BLaER1 treated with 17β-estradiol and CSF1 and Interleukin-3, amounts not matched to agents 10 nM and 100 nM (cell line): ENCODE measurements around the gene PROS1.
"Not testable (repeated sequence)": the region's sequence is repeated elsewhere in the genome, so short reads cannot be mapped to it uniquely, and the experiment has no call there.

Experiments
- H3K27ac ChIP-seq, 11 experiments: shearing (Covaris generic); formaldehyde crosslinking; 2 replicates each; pipeline ENCODE4 v1.8.1; 2022
- H3K27me3 ChIP-seq, 11 experiments: shearing (Covaris generic); formaldehyde crosslinking; 2 replicates each; pipeline ENCODE4 v1.8.1; 2022
- H3K36me3 ChIP-seq, 11 experiments: shearing (Covaris generic); formaldehyde crosslinking; 2 replicates each; pipeline ENCODE4 v1.8.1; 2022
- H3K4me1 ChIP-seq, 10 experiments: shearing (Covaris generic); formaldehyde crosslinking; 2 replicates each; pipeline ENCODE4 v1.8.1; 2022
- H3K4me2 ChIP-seq, 11 experiments: shearing (Covaris generic); formaldehyde crosslinking; 2 replicates each; pipeline ENCODE4 v1.8.1; 2022
- H3K4me3 ChIP-seq, 10 experiments: shearing (Covaris generic); formaldehyde crosslinking; 2 replicates each; pipeline ENCODE4 v1.8.1; 2022
- H3K9ac ChIP-seq, 11 experiments: shearing (Covaris generic); formaldehyde crosslinking; 2 replicates each; pipeline ENCODE4 v1.8.1; 2022
- H3K9me3 ChIP-seq, 11 experiments: shearing (Covaris generic); formaldehyde crosslinking; replicated peaks in 1 of 11; 2 replicates each; pipeline ENCODE4 v1.8.1; 2022
- H4K20me1 ChIP-seq, 11 experiments: shearing (Covaris generic); formaldehyde crosslinking; 2 replicates each; pipeline ENCODE4 v1.8.1; 2022
- Cebpa-rat ChIP-seq, 11 experiments: shearing (Covaris generic); IDR thresholded peaks; 2 replicates each; pipeline ENCODE4 v1.8.1; 2022

The PROS1 gene

GRCh38 chr3:93961026-93961425, 12.7 kb downstream of the PROS1 start:
- no peaks in the 10 kb centered on the region for H3K36me3 ChIP-seq
- TF ChIP-seq Cebpa-rat (IDR thresholded peaks at IDR 0.05): no peak
- no peak overlapping the region for H3K4me3 ChIP-seq
- no peaks in the 10 kb centered on the region for H4K20me1 ChIP-seq
- H3K4me2 ChIP-seq: no peak overlapping the region
- no peaks in the 10 kb centered on the region for H3K4me1 ChIP-seq
- H3K27me3 ChIP-seq: no peaks in the 10 kb centered on the region
- H3K9me3 ChIP-seq: peaks cover 0 to 5% (median 0%) of the 10 kb centered on the region in 11 experiments; a peak in 1 of 22 replicates
- no peak overlapping the region for H3K27ac ChIP-seq
- H3K9ac ChIP-seq: no peak overlapping the region

- not testable (repeated sequence) for H3K4me3 ChIP-seq, H3K27me3 ChIP-seq, H3K4me2 ChIP-seq, H3K27ac ChIP-seq, H4K20me1 ChIP-seq, H3K9ac ChIP-seq, H3K36me3 ChIP-seq
- Histone ChIP-seq H3K9me3 (peaks cover 0 to 14% (median 7%) of the 10 kb centered on the region in 11 experiments; a peak in 10 of 22 replicates), H3K4me1 (peaks cover 6 to 17% (median 9%) of the 10 kb centered on the region in 10 experiments; a peak in 16 of 20 replicates)
Observed at GRCh38 chr3:93949958-93950357, 23.7 kb downstream of the PROS1 start.

- not testable (repeated sequence) for H3K4me3 ChIP-seq, H3K9ac ChIP-seq, H3K4me2 ChIP-seq, H4K20me1 ChIP-seq, H3K4me1 ChIP-seq, H3K36me3 ChIP-seq, H3K27ac ChIP-seq, H3K27me3 ChIP-seq
- peaks cover 7 to 21% (median 13%) of the 10 kb centered on the region in 11 experiments; a peak in 19 of 22 replicates for H3K9me3 ChIP-seq
Observed at GRCh38 chr3:93937485-93937884, 36.2 kb downstream of the PROS1 start.

DNA sequence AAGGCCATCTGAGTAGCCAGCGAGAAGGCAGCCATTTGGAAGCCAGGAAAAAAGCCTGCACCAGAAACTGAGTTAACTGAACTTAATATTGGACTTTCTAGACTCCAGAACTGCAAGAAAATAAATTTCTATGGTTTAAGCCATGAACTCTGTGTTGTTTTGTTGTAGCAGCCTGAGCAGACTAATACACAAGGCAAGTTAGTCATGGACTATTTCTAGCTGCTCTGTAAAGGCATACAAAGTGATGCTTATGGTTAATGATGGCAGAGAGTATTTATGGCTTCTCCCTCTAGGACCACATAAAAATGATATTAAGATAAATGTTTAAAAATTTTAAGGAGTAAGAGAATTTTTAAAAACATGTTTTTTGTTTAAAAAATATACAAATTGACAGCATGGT, 37.1 kb downstream of the PROS1 start:
- Histone ChIP-seq H3K4me2 (no peak overlapping the region), H3K9ac (no peak overlapping the region), H4K20me1 (no peaks in the 10 kb centered on the region), H3K9me3 (peaks cover 0 to 12% (median 4%) of the 10 kb centered on the region in 11 experiments; a peak in 9 of 22 replicates), H3K36me3 (no peaks in the 10 kb centered on the region), H3K4me3 (no peak overlapping the region), H3K27me3 (no peaks in the 10 kb centered on the region), H3K27ac (no peak overlapping the region), H3K4me1 (no peaks in the 10 kb centered on the region)
- no peak for TF ChIP-seq Cebpa-rat (IDR thresholded peaks at IDR 0.05)

GRCh38 chr3:93934366-93935046, 39.2 kb downstream of the PROS1 start:
- H3K9ac ChIP-seq: no peak overlapping the region
- H3K27me3 ChIP-seq: no peaks in the 10 kb centered on the region
- H3K27ac ChIP-seq: no peak overlapping the region
- no peaks in the 10 kb centered on the region for H3K4me1 ChIP-seq
- no peak for TF ChIP-seq Cebpa-rat (IDR thresholded peaks at IDR 0.05)
- no peaks in the 10 kb centered on the region for H4K20me1 ChIP-seq
- H3K36me3 ChIP-seq: no peaks in the 10 kb centered on the region
- H3K4me3 ChIP-seq: no peak overlapping the region
- H3K9me3 ChIP-seq: no peaks in the 10 kb centered on the region
- H3K4me2 ChIP-seq: no peak overlapping the region

DNA sequence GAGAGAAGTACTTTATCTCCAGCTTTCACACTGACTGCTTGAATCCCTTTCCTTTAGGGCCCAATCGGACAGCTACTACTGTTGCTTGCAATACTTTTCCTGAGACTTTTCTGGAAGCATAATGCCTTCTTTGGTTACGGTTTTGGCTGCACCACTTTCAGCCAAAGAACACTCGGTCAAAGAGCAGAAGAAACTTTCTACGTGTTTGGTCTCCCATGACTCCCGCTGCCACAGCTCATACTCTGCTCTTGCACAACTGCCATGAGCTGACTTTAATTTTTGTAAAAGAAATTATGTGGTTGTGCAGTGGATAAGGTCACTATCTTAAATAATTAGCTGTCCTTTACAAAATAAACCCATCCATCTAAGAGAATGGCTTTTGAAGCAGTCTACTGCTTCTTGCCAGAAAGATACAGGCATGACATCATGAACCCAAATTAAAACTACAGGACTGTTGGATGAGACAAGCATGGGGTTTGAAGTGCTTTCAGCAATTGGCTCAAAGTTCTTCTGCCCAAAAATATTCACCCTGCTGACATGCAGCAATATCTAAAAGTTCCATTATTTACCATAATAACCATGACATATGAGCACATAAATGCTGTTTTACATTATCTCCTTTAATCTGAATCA, 42.0 kb downstream of the PROS1 start:
- Histone ChIP-seq H3K9me3 (no peaks in the 10 kb centered on the region), H3K36me3 (no peaks in the 10 kb centered on the region), H3K4me1 (no peaks in the 10 kb centered on the region), H4K20me1 (no peaks in the 10 kb centered on the region), H3K27ac (no peak overlapping the region), H3K9ac (no peak overlapping the region), H3K4me2 (no peak overlapping the region), H3K27me3 (no peaks in the 10 kb centered on the region), H3K4me3 (no peak overlapping the region)
- no peak for TF ChIP-seq Cebpa-rat (IDR thresholded peaks at IDR 0.05)

- no peaks in the 10 kb centered on the region for H3K9me3 ChIP-seq
- no peaks in the 10 kb centered on the region for H3K27me3 ChIP-seq
- TF ChIP-seq Cebpa-rat (IDR thresholded peaks at IDR 0.05): no peak
- no peaks in the 10 kb centered on the region for H3K4me1 ChIP-seq
- H3K27ac ChIP-seq: no peak overlapping the region
- H3K4me2 ChIP-seq: no peak overlapping the region
- no peaks in the 10 kb centered on the region for H4K20me1 ChIP-seq
- H3K9ac ChIP-seq: no peak overlapping the region
- H3K4me3 ChIP-seq: no peak overlapping the region
- no peaks in the 10 kb centered on the region for H3K36me3 ChIP-seq
Observed at GRCh38 chr3:93930041-93930440, 43.7 kb downstream of the PROS1 start.

DNA sequence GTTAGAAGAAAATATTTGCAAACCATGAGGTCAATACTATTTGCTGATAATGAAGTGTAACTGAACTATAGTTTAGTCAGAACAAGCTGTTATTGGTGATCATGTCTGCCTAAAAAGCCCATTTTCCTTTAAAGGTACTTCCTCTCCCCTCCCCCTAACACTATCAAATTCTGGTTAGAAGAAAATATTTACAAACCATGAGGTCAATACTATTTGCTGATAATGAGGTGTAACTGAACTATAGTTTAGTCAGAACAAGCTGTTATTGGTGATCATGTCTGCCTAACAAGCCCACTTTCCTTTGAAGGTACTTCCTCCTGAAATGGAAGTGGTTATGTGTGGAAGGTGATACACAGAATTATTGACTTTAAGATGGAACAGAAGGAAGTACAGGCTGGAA, 46.9 kb downstream of the PROS1 start:
- Histone ChIP-seq H3K27me3 (no peaks in the 10 kb centered on the region), H3K9ac (no peak overlapping the region), H3K4me1 (no peaks in the 10 kb centered on the region), H3K9me3 (no peaks in the 10 kb centered on the region), H3K4me3 (no peak overlapping the region), H3K27ac (no peak overlapping the region), H4K20me1 (no peaks in the 10 kb centered on the region), H3K4me2 (no peak overlapping the region), H3K36me3 (no peaks in the 10 kb centered on the region)
- no peak for TF ChIP-seq Cebpa-rat (IDR thresholded peaks at IDR 0.05)

- H3K9ac ChIP-seq: no peak overlapping the region
- H3K4me2 ChIP-seq: no peak overlapping the region
- no peaks in the 10 kb centered on the region for H3K9me3 ChIP-seq
- no peaks in the 10 kb centered on the region for H4K20me1 ChIP-seq
- no peaks in the 10 kb centered on the region for H3K27me3 ChIP-seq
- H3K27ac ChIP-seq: no peak overlapping the region
- TF ChIP-seq Cebpa-rat (IDR thresholded peaks at IDR 0.05): no peak
- H3K36me3 ChIP-seq: no peaks in the 10 kb centered on the region
- H3K4me1 ChIP-seq: no peaks in the 10 kb centered on the region
- H3K4me3 ChIP-seq: no peak overlapping the region
Observed at GRCh38 chr3:93924491-93924890, 49.2 kb downstream of the PROS1 start.

- TF ChIP-seq Cebpa-rat (IDR thresholded peaks at IDR 0.05): no peak
- Histone ChIP-seq H3K9me3 (no peaks in the 10 kb centered on the region), H3K27ac (no peak overlapping the region), H3K4me1 (no peaks in the 10 kb centered on the region), H4K20me1 (no peaks in the 10 kb centered on the region), H3K36me3 (no peaks in the 10 kb centered on the region), H3K27me3 (no peaks in the 10 kb centered on the region), H3K9ac (no peak overlapping the region), H3K4me2 (no peak overlapping the region), H3K4me3 (no peak overlapping the region)
Observed at GRCh38 chr3:93923006-93923405, 50.7 kb downstream of the PROS1 start.

DNA sequence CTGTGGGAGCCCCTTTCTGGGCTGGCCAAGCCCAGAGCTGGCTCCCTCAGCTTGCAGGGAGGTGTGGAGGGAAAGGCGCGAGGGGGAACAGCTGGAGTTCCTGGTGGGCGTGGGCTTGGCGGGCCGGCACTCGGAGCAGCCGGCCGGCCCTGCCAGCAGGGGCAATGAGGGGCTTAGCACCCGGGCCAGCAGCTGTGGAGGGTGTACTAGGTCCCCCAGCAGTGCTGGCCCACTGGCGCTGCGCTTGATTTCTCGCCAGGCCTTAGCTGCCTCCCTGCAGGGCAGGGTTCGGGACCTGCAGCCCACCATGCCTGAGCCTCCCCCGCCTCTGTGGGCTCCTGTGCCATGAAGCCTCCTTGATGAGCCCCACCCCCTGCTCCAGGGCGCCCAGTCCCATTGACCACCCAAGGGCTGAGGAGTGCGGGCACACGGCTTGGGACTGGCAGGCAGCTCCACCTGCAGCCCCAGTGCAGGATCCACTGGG, 56.1 kb downstream of the PROS1 start:
- not testable (repeated sequence) for H3K27ac ChIP-seq, H3K9me3 ChIP-seq, H4K20me1 ChIP-seq, H3K27me3 ChIP-seq, H3K4me1 ChIP-seq, H3K36me3 ChIP-seq, H3K4me3 ChIP-seq, H3K4me2 ChIP-seq, H3K9ac ChIP-seq

DNA sequence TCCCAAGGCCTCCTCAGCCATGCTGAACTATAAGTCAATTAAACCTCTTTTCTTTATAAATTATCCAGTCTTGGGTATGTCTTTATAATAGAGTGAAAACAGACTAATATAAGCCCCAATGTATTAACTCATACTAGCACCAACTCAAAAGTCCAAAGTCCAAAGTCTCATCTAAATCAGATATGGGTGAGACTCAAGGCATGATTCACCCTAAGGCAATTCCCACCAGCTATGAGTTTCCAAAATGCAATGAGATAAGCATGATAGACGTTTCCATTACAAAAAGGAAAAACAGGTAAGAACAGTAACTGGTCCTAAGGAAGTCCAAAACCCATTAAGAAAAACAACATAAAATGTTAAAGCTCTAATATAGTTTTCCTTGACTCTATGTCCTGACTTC, 60.1 kb downstream of the PROS1 start:
- not testable (repeated sequence) for H3K27me3 ChIP-seq, H3K27ac ChIP-seq, H3K4me1 ChIP-seq, H3K9ac ChIP-seq, H3K4me2 ChIP-seq, H4K20me1 ChIP-seq, H3K4me3 ChIP-seq, H3K9me3 ChIP-seq, H3K36me3 ChIP-seq
